ENCODE measurements around the gene THAP3. TPM values are rescaled to one million over a fixed set of nuclear protein-coding genes. Genes with fewer than 3 reads are reported as not detected.
A peak's percentile ranks its signal among the peaks of the same experiment; 100 is the strongest.

The THAP3 gene
- polyA plus RNA-seq, 1 donor from 2014 or later, result 51.5 TPM

DNA sequence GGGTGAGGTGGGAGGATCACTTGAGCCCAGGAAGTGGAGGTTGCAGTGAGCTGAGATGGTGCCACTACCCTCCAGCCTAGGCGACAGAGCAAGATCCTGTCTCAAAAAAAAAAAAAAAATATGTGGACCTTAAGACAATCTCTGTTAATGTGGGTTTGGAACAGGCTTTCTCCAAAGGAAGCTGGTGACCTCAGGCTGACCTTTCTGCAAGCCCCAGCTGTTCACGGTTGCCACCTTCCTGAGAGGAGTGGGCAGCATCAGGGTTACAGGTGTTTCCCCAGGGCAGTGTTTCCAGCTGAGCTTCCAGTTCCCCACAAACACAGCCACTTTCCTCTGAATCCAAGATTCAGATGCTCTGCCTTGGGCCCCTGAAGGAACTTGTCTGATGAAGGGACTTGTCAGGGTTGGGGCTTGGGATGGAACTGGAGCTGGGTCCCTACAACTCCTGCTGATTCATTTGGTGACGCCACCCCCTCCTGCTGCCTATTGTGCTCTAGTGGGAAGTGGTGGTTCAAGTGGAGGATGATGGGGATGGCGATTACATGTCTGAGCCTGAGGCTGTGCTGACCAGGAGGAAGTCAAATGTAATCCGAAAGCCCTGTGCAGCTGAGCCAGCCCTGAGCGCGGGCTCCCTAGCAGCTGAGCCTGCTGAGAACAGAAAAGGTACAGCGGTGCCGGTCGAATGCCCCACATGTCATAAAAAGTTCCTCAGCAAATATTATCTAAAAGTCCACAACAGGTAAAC is 42.9 kb upstream of the THAP3 start:
- Histone ChIP-seq H3K27me3 (ENCODE audit: insufficient read depth, low read depth, low read length) (no peaks in the 10 kb centered on the region), H4K20me1 (ENCODE audit: insufficient read depth) (no peaks in the 10 kb centered on the region), H3F3A (ENCODE audit: insufficient read depth, low read length, poor library complexity, severe bottlenecking) (no peaks in the 10 kb centered on the region), H3K4me3 (ENCODE audit: low read length) (peak overlapping the region; percentile 97), H3K27ac (ENCODE audit: low read length) (no peak overlapping the region), H3K4me2 (ENCODE audit: low read length) (peak overlapping the region; percentile 25), H3K9me3 (ENCODE audit: low read length) (no peaks in the 10 kb centered on the region), H3K9ac (ENCODE audit: low read length) (no peak overlapping the region), H2AFZ (ENCODE audit: low read depth, low read length) (no peak overlapping the region), H3K9me2 (ENCODE audit: insufficient read depth, low read length) (no peaks in the 10 kb centered on the region), H3K36me3 (ENCODE audit: insufficient read depth, low read length) (no peaks in the 10 kb centered on the region), H3K79me2 (replicated peaks; ENCODE audit: insufficient read depth, low read length) (peaks cover 17% of the 10 kb centered on the region)
- TF ChIP-seq TAF1 (IDR thresholded peaks at IDR 0.05; ENCODE audit: low read depth), result no peak
- TF ChIP-seq RAD21 (conservative IDR thresholded peaks at IDR 0.05), result no peak

GRCh38 chr1:6582370-6582769 is 42.3 kb upstream of the THAP3 start:
- Histone ChIP-seq H2AFZ (ENCODE audit: low read depth, low read length) (no peak overlapping the region), H3K27ac (ENCODE audit: low read length) (no peak overlapping the region), H4K20me1 (ENCODE audit: insufficient read depth) (no peaks in the 10 kb centered on the region), H3K9me2 (ENCODE audit: insufficient read depth, low read length) (no peaks in the 10 kb centered on the region), H3K79me2 (replicated peaks; ENCODE audit: insufficient read depth, low read length) (peaks cover 17% of the 10 kb centered on the region), H3K4me3 (ENCODE audit: low read length) (peak overlapping the region; percentile 97), H3K27me3 (ENCODE audit: insufficient read depth, low read depth, low read length) (no peaks in the 10 kb centered on the region), H3K4me2 (ENCODE audit: low read length) (no peak overlapping the region), H3K9me3 (ENCODE audit: low read length) (no peaks in the 10 kb centered on the region), H3F3A (ENCODE audit: insufficient read depth, low read length, poor library complexity, severe bottlenecking) (no peaks in the 10 kb centered on the region), H3K9ac (ENCODE audit: low read length) (no peak overlapping the region), H3K36me3 (ENCODE audit: insufficient read depth, low read length) (no peaks in the 10 kb centered on the region)
- TF ChIP-seq SMC3 (conservative IDR thresholded peaks at IDR 0.05; ENCODE audit: poor library complexity) (no peak), POLR2AphosphoS5 (IDR thresholded peaks at IDR 0.05) (no peak), RAD21 (conservative IDR thresholded peaks at IDR 0.05) (no peak), MXI1 (conservative IDR thresholded peaks at IDR 0.05; ENCODE audit: poor library complexity, severe bottlenecking) (no peak), EZH2 (IDR thresholded peaks at IDR 0.05; ENCODE audit: borderline replicate concordance, insufficient read depth, low read length, poor library complexity, severe bottlenecking) (no peak), CTCF (IDR thresholded peaks at IDR 0.05; ENCODE audit: poor library complexity, severe bottlenecking) (no peak), EP300 (conservative IDR thresholded peaks at IDR 0.05; ENCODE audit: poor library complexity, severe bottlenecking) (no peak), REST (IDR thresholded peaks at IDR 0.05; ENCODE audit: borderline replicate concordance) (no peak), TAF1 (IDR thresholded peaks at IDR 0.05; ENCODE audit: low read depth) (no peak)
